CD14-positive monocyte (primary cell): ENCODE results near the gene B3GNT8. TPM values are rescaled to one million over a fixed set of nuclear protein-coding genes. Genes with fewer than 3 reads are reported as not detected.

Experiments used
- DNase-seq, 3 donors: peaks; one replicate each; pipeline ENCODE4 v3.0.0-alpha.2; 2011 to 2022
- H2AFZ ChIP-seq: 2 replicates; pipeline ENCODE4 v1.6.0; 2012; ENCODE audit warnings: mild to moderate bottlenecking, low read depth, low read length, inconsistent platforms; ENCODE audit not compliant: insufficient read depth, poor library complexity, severe bottlenecking
- H3K27ac ChIP-seq, 2 donors: 1 replicate in 1 of 2; 2 replicates in 1 of 2; pipeline ENCODE4 v1.5.1; 2012 to 2013; ENCODE audit warnings: low read length in 2 of 2, control low read depth in 1 of 2, inconsistent platforms in 1 of 2, low read depth in 1 of 2, mild to moderate bottlenecking in 1 of 2
- H3K27me3 ChIP-seq, 2 donors: one replicate each; pipeline versions ENCODE4 v1.6.0 to v1.6.1; 2011 to 2013; ENCODE audit warnings: low read length in 2 of 2; ENCODE audit not compliant: control insufficient read depth in 2 of 2, insufficient read depth in 2 of 2
- H3K36me3 ChIP-seq, 2 donors: replicated peaks in 1 of 2; 1 replicate in 1 of 2; 2 replicates in 1 of 2; pipeline versions ENCODE4 v1.5.1 to v1.6.1; 2012 to 2013; ENCODE audit warnings: low read length in 2 of 2, control low read depth in 1 of 2, inconsistent platforms in 1 of 2, mild to moderate bottlenecking in 1 of 2; ENCODE audit not compliant: insufficient read depth in 2 of 2, control insufficient read depth in 1 of 2
- H3K4me1 ChIP-seq, 2 donors: 1 replicate in 1 of 2; 2 replicates in 1 of 2; pipeline versions ENCODE4 v1.5.1 to v1.6.1; 2012 to 2013; ENCODE audit warnings: low read length in 2 of 2, control low read depth in 1 of 2, inconsistent platforms in 1 of 2, mild to moderate bottlenecking in 1 of 2, moderate library complexity in 1 of 2; ENCODE audit not compliant: insufficient read depth in 2 of 2, control insufficient read depth in 1 of 2
- H3K4me2 ChIP-seq: replicated peaks from 2 replicates; pipeline ENCODE3; 2012; ENCODE audit warnings: low read length, moderate library complexity, mild to moderate bottlenecking; ENCODE audit not compliant: poor library complexity, severe bottlenecking; ENCODE audit errors: extremely low read depth
- H3K4me3 ChIP-seq, 3 experiments: fragments of 200-600 bp in 1 of 3; sonication (generic) in 1 of 3; replicated peaks in 1 of 3; 1 replicate in 2 of 3; 2 replicates in 1 of 3; pipeline ENCODE4 v1.5.1; 2011 to 2013; ENCODE audit warnings: low read length in 3 of 3, mild to moderate bottlenecking in 3 of 3, control low read depth in 2 of 3, low read depth in 2 of 3, inconsistent platforms in 1 of 3, moderate library complexity in 1 of 3
- H3K79me2 ChIP-seq: 2 replicates; pipeline ENCODE4 v1.6.0; 2012; ENCODE audit warnings: mild to moderate bottlenecking, control low read depth, inconsistent platforms, low read length, moderate library complexity; ENCODE audit not compliant: insufficient read depth
- H3K9ac ChIP-seq: 2 replicates; pipeline ENCODE4 v1.6.0; 2017; ENCODE audit warnings: low read length, mild to moderate bottlenecking; ENCODE audit not compliant: insufficient read depth, poor library complexity, severe bottlenecking
- H3K9me3 ChIP-seq, 2 donors: replicated peaks in 1 of 2; 1 replicate in 1 of 2; 2 replicates in 1 of 2; pipeline versions ENCODE4 v1.5.1 to v1.6.1; 2012 to 2013; ENCODE audit warnings: low read length in 2 of 2, control low read depth in 1 of 2; ENCODE audit not compliant: control insufficient read depth in 1 of 2, insufficient read depth in 1 of 2
- H4K20me1 ChIP-seq: 2 replicates; pipeline ENCODE4 v1.6.0; 2012; ENCODE audit warnings: mild to moderate bottlenecking, low read length, control low read depth, moderate library complexity; ENCODE audit not compliant: insufficient read depth
- H3K27ac Mint-ChIP-seq, 7 donors: one replicate each; pipeline ENCODE4 v1.8.0; 2020; ENCODE audit warnings: mild to moderate bottlenecking in 7 of 7, mixed read lengths in 7 of 7, moderate library complexity in 6 of 7, inconsistent platforms in 2 of 7
- H3K27me3 Mint-ChIP-seq, 3 donors: one replicate each; pipeline ENCODE4 v1.8.0; 2021 to 2022; ENCODE audit warnings: low read depth in 3 of 3, mild to moderate bottlenecking in 3 of 3, mixed read lengths in 3 of 3, moderate library complexity in 3 of 3, inconsistent platforms in 1 of 3
- H3K36me3 Mint-ChIP-seq, 2 donors: one replicate each; pipeline ENCODE4 v1.8.0; 2020; ENCODE audit warnings: mixed read lengths in 2 of 2, inconsistent platforms in 1 of 2, mild to moderate bottlenecking in 1 of 2
- H3K4me1 Mint-ChIP-seq: one replicate; pipeline ENCODE4 v1.8.0; 2020; ENCODE audit warnings: mild to moderate bottlenecking, mixed read lengths
- H3K4me3 Mint-ChIP-seq, 2 donors: one replicate each; pipeline ENCODE4 v1.8.0; 2020; ENCODE audit warnings: mild to moderate bottlenecking in 2 of 2, mixed read lengths in 2 of 2, moderate library complexity in 1 of 2
- H3K9me3 Mint-ChIP-seq, 7 donors: one replicate each; pipeline ENCODE4 v1.8.0; 2020 to 2022; ENCODE audit warnings: mixed read lengths in 7 of 7, mild to moderate bottlenecking in 6 of 7, moderate library complexity in 6 of 7, inconsistent platforms in 2 of 7
- CTCF ChIP-seq: fragments of 200-600 bp; IDR thresholded peaks from one replicate; pipeline ENCODE4 v1.8.0; 2022; ENCODE audit warnings: antibody characterized with exemption, mild to moderate bottlenecking
- WGBS: methylation state at CpG from one replicate; pipeline ENCODE4 v1.1.5; 2013; ENCODE audit warnings: missing lambda C conversion rate; ENCODE audit not compliant: insufficient coverage; 5-methylcytosine and 5-hydroxymethylcytosine counted together
- intact Hi-C, 2 donors: fragments of 100-400 bp; cut with micrococcal nuclease; formaldehyde crosslinking; loops; one replicate each; pipeline versions ENCODE4 v1.15.0 to v1.15.1; 2023
- polyA plus RNA-seq, 3 donors: library from polyadenylated mRNA; depleted of rRNA in 1 of 3; unstranded in 2 of 3; stranded (reverse) in 1 of 3; fragments of 300-500 nt in 2 of 3; fragments of >200 nt in 1 of 3; fragmentation: Illumina TruSeq in 2 of 3; gene quantifications; 1 replicate in 2 of 3; 2 replicates in 1 of 3; pipeline ENCODE4 v1.2.3, GENCODE V29; 2012 to 2021
- small RNA-seq: library from RNA; depleted of rRNA; stranded (forward); fragments of <200 nt; gene quantifications from one replicate; pipeline ENCODE3, GENCODE V24; 2012; ENCODE audit warnings: low read depth; ENCODE audit not compliant: insufficient read length

The B3GNT8 gene
- polyA plus RNA-seq, 3 donors, result 2.9 to 18.9 (median 17.4) TPM

GRCh38 chr19:41376241-41376997 is 50.8 kb downstream of the B3GNT8 start, which contains the start of gene TMEM91:
Gene TMEM91 (plus strand): TSS chr19:41376533. CDS start chr19:41378310, 1,777 bp downstream.
- intact Hi-C loops, result loop anchor here in 1 of 2 donors (10.0 kb wide), 1 partner anchor 48 kb away; the partner anchor contains the start of gene B3GNT8
- Mint-ChIP-seq H3K4me1 (peaks cover 49% of the 10 kb centered on the region), H3K9me3 (peaks cover 0 to 2% (median 0%) of the 10 kb centered on the region in 7 donors), H3K27ac (peak within 1 kb of the TSS; percentile 43 to 93 (median 72)), H3K4me3 (peak within 1 kb of the TSS; percentile 92 to 94), H3K27me3 (peaks cover 0 to 2% (median 0%) of the 10 kb centered on the region in 3 donors), H3K36me3 (peaks cover 2 to 20% of the 10 kb centered on the region in 2 donors)
- Histone ChIP-seq H2AFZ (peak within 1 kb of the TSS; percentile 94), H3K36me3 (peaks cover 0 to under 1% of the 10 kb centered on the region in 2 donors), H4K20me1 (no peaks in the 10 kb centered on the region), H3K4me3 (peak within 1 kb of the TSS; percentile 71 to 92 (median 83)), H3K27me3 (no peaks in the 10 kb centered on the region), H3K9me3 (no peaks in the 10 kb centered on the region), H3K4me1 (peaks cover 49 to 53% of the 10 kb centered on the region in 2 donors), H3K4me2 (peak within 1 kb of the TSS; percentile 88), H3K9ac (peak within 1 kb of the TSS; percentile 79), H3K79me2 (peaks cover 34% of the 10 kb centered on the region), H3K27ac (peak within 1 kb of the TSS; percentile 49 to 78)
- TF ChIP-seq CTCF, result no peak
- WGBS, result 2% methylated on average over 46 of the region's 47 CpGs
- DNase-seq, result peak in 2 of 3 donors; percentile 40 to 42

Small RNA genes within 50 kb of the gene (small RNA-seq; reads per million reads assigned to genes)
- gene RF00017, result not detected

Other genes with a start within 250 kb of the B3GNT8 start
- 10 to 100 TPM in 2 of 3 donors, 1 to 10 TPM in 1; 8.9 to 20.3 (median 10.3) TPM for gene CYP2S1, start 234.2 kb downstream of the B3GNT8 start, polyA plus RNA-seq
- under 1 TPM in 2 of 3 donors, not detected in 1; 0.05 to 0.07 TPM for gene AXL, start 208.2 kb downstream of the B3GNT8 start, polyA plus RNA-seq
- gene HNRNPUL1, start 163.0 kb downstream of the B3GNT8 start, polyA plus RNA-seq, result 10 to 100 TPM; 22.6 to 55.3 (median 30.3) TPM
- 10 to 100 TPM in 1 of 3 donors, 1 to 10 TPM in 2; 6.1 to 13.0 (median 8.8) TPM for gene CCDC97, start 117.2 kb downstream of the B3GNT8 start, polyA plus RNA-seq
- 100 to 1,000 TPM in 1 of 3 donors, 10 to 100 TPM in 2; 30.6 to 138 (median 42.2) TPM for gene TGFB1, start 73.5 kb downstream of the B3GNT8 start, polyA plus RNA-seq
- 10 to 100 TPM; 12.2 to 32.5 (median 25.1) TPM for gene B9D2, start 63.2 kb downstream of the B3GNT8 start, polyA plus RNA-seq
- gene TMEM91, start 50.8 kb downstream of the B3GNT8 start, polyA plus RNA-seq, result 100 to 1,000 TPM in 1 of 3 donors, 10 to 100 TPM in 2; 29.1 to 103 (median 34.9) TPM
- gene EXOSC5, start 30.0 kb downstream of the B3GNT8 start, polyA plus RNA-seq, result 10 to 100 TPM; 24.0 to 58.7 (median 40.5) TPM
- 10 to 100 TPM; 52.4 to 90.1 (median 87.6) TPM for gene BCKDHA, start 29.6 kb downstream of the B3GNT8 start, polyA plus RNA-seq
- 10 to 100 TPM; 33.2 to 48.0 (median 43.8) TPM for gene DMAC2, start 12.5 kb upstream of the B3GNT8 start, polyA plus RNA-seq
- under 1 TPM in 1 of 3 donors, not detected in 2; 0.09 TPM for gene ERICH4, start 15.8 kb upstream of the B3GNT8 start, polyA plus RNA-seq
- 1 to 10 TPM; 2.1 to 6.4 (median 4.1) TPM for gene CEACAM21, start 148.8 kb upstream of the B3GNT8 start, polyA plus RNA-seq
- gene CEACAM4, start 199.7 kb upstream of the B3GNT8 start, polyA plus RNA-seq, result 10 to 100 TPM; 23.1 to 40.7 (median 27.5) TPM